Upper lobe of left lung (tissue), 6 donors: ENCODE measurements around the gene DACH1. TPM values are rescaled to one million over a fixed set of nuclear protein-coding genes. Genes with fewer than 3 reads are reported as not detected.

Experiments used
- ATAC-seq, 2 donors: fragments of 200-7000 bp; cut with Tn5 transposase; one replicate each; pipeline ENCODE4 v1.9.1; 2022; ENCODE audit warnings: mild to moderate bottlenecking in 2 of 2, moderate library complexity in 2 of 2; ENCODE audit not compliant: low FRiP score in 2 of 2
- DNase-seq, 2 donors: peaks; one replicate each; pipeline ENCODE4 v3.0.0-alpha.2; 2019 to 2020
- H3K27ac ChIP-seq, 4 donors: fragments of 200-600 bp; sonication (generic); one replicate each; pipeline ENCODE4 v1.5.1; 2016 to 2019
- H3K27me3 ChIP-seq, 4 donors: fragments of 200-600 bp; sonication (generic); one replicate each; pipeline ENCODE4 v1.5.1; 2017 to 2019
- H3K36me3 ChIP-seq, 4 donors: fragments of 200-600 bp; sonication (generic); one replicate each; pipeline ENCODE4 v1.5.1; 2016 to 2019
- H3K4me1 ChIP-seq, 4 donors: fragments of 200-600 bp; sonication (generic); one replicate each; pipeline ENCODE4 v1.5.1; 2018 to 2019
- H3K4me3 ChIP-seq, 4 donors: fragments of 200-600 bp; sonication (generic); one replicate each; pipeline ENCODE4 v1.5.1; 2017 to 2019; ENCODE audit warnings: mild to moderate bottlenecking in 2 of 4, moderate library complexity in 1 of 4
- H3K9me3 ChIP-seq, 4 donors: fragments of 200-600 bp; sonication (generic); one replicate each; pipeline ENCODE4 v1.5.1; 2018 to 2019
- CTCF ChIP-seq, 6 experiments: fragments of 450-650 bp in 4 of 6; fragments of 200-600 bp in 2 of 6; sonication (generic) in 2 of 6; IDR thresholded peaks; one replicate each; pipeline ENCODE4 v1.5.1; 2016 to 2019; ENCODE audit warnings: antibody characterized with exemption in 6 of 6
- EP300 ChIP-seq, 4 donors: sonication (generic); formaldehyde crosslinking; IDR thresholded peaks; one replicate each; pipeline ENCODE4 v1.5.1; 2017; ENCODE audit warnings: antibody characterized with exemption in 4 of 4, control low read depth in 2 of 4
- POLR2A ChIP-seq, 4 donors: fragments of 450-650 bp; IDR thresholded peaks; one replicate each; pipeline ENCODE4 v1.5.1; 2016 to 2017; ENCODE audit warnings: antibody characterized with exemption in 4 of 4, mild to moderate bottlenecking in 2 of 4
- POLR2AphosphoS5 ChIP-seq, 2 donors: sonication (generic); formaldehyde crosslinking; IDR thresholded peaks; one replicate each; pipeline ENCODE4 v1.5.1; 2017; ENCODE audit warnings: antibody characterized with exemption in 2 of 2
- WGBS, 2 donors: methylation state at CpG; one replicate each; pipeline ENCODE4 v1.1.5; 2017 to 2018; 5-methylcytosine and 5-hydroxymethylcytosine counted together
- total RNA-seq, 6 donors: library from RNA; depleted of rRNA in 4 of 6; stranded (reverse); fragments of >200 nt in 4 of 6; gene quantifications; one replicate each; pipeline versions ENCODE4 v1.1.0 to v1.2.1, GENCODE V29; 2016 to 2021
- donor health status: DM: no; HTN: no; CAD: no; lungs with moderate emphysema.
- donor health status: DM: no; HTN: yes; CAD: no; lungs with severe emphysema.

DACH1 gene
- total RNA-seq, 6 donors from 2014 or later, result 4.7 to 10.5 (median 6.7) TPM

GRCh38 chr13:71866335-71867130 is 471 bp downstream of the DACH1 start:
- peaks cover 4 to 35% (median 9%) of the 10 kb centered on the region in 4 donors for H3K4me1 ChIP-seq
- ATAC-seq (peak in 1 of 2 donors; percentile 43), DNase-seq (peak; percentile 25 to 92)
- TF ChIP-seq EP300 (IDR thresholded peaks at IDR 0.05), result no peak
- peak in 3 of 6 experiments; percentile 20 to 38 (median 29) for TF ChIP-seq CTCF (IDR thresholded peaks at IDR 0.05)
- no peaks in the 10 kb centered on the region for H3K27me3 ChIP-seq
- H3K4me3 ChIP-seq, result peak overlapping the region; percentile 65 to 92 (median 74)
- 2 to 6% methylated on average over 45 to 48 of the region's 77 CpGs for WGBS, 2 donors
- H3K36me3 ChIP-seq, result no peaks in the 10 kb centered on the region
- H3K9me3 ChIP-seq, result no peaks in the 10 kb centered on the region
- peak overlapping the region; percentile 81 to 94 (median 90) for H3K27ac ChIP-seq

GRCh38 chr13:71865874-71866334 is 1.1 kb downstream of the DACH1 start:
- TF ChIP-seq CTCF (IDR thresholded peaks at IDR 0.05) (no peak), EP300 (IDR thresholded peaks at IDR 0.05) (no peak), POLR2A (IDR thresholded peaks at IDR 0.05) (no peak), POLR2AphosphoS5 (IDR thresholded peaks at IDR 0.05) (no peak)
- 0% methylated on average over 14 of the region's 21 CpGs; no CpG with 5 or more reads in 1 of the 2 donors for WGBS, 2 donors
- no peaks in the 10 kb centered on the region for H3K9me3 ChIP-seq
- DNase-seq, result peak in 1 of 2 donors; percentile 25
- H3K36me3 ChIP-seq, result no peaks in the 10 kb centered on the region
- H3K27ac ChIP-seq, result peak overlapping the region; percentile 81 to 94 (median 90)
- no peak for ATAC-seq
- H3K4me1 ChIP-seq, result peaks cover 5 to 35% (median 9%) of the 10 kb centered on the region in 4 donors
- H3K27me3 ChIP-seq, result no peaks in the 10 kb centered on the region
- peak overlapping the region; percentile 65 to 92 (median 74) for H3K4me3 ChIP-seq

- Histone ChIP-seq H3K27me3 (no peaks in the 10 kb centered on the region), H3K9me3 (no peaks in the 10 kb centered on the region), H3K36me3 (no peaks in the 10 kb centered on the region), H3K4me1 (peaks cover 5 to 35% (median 10%) of the 10 kb centered on the region in 4 donors), H3K4me3 (peak overlapping the region; percentile 65 to 92 (median 74)), H3K27ac (peak overlapping the region; percentile 81 to 94 (median 90))
- DNase-seq (peak; percentile 40 to 87), ATAC-seq (peak; percentile 34 to 41)
- TF ChIP-seq EP300 (IDR thresholded peaks at IDR 0.05) (no peak), POLR2AphosphoS5 (IDR thresholded peaks at IDR 0.05) (no peak), CTCF (IDR thresholded peaks at IDR 0.05) (no peak), POLR2A (IDR thresholded peaks at IDR 0.05) (no peak)
- WGBS, 2 donors, result 2 to 3% methylated on average over 36 to 49 of the region's 88 CpGs
These were observed 1.8 kb downstream of the DACH1 start for GRCh38 chr13:71864986-71865873.

- TF ChIP-seq CTCF (IDR thresholded peaks at IDR 0.05) (peak in 1 of 6 experiments; percentile 15), EP300 (IDR thresholded peaks at IDR 0.05) (no peak)
- peak; percentile 55 to 76 for ATAC-seq
- H3K4me3 ChIP-seq, result peak overlapping the region; percentile 65 to 92 (median 74)
- peaks cover 5 to 35% (median 12%) of the 10 kb centered on the region in 4 donors for H3K4me1 ChIP-seq
- 5% methylated on average over 38 to 39 of the region's 39 CpGs for WGBS, 2 donors
- peak overlapping the region; percentile 81 to 94 (median 90) for H3K27ac ChIP-seq
- peak; percentile 64 to 86 for DNase-seq
- H3K9me3 ChIP-seq, result no peaks in the 10 kb centered on the region
- no peaks in the 10 kb centered on the region for H3K36me3 ChIP-seq
- no peaks in the 10 kb centered on the region for H3K27me3 ChIP-seq
These were observed 2.7 kb downstream of the DACH1 start for GRCh38 chr13:71864094-71864985.
